Effector memory CD8-positive, alpha-beta T cell (primary cell): ENCODE measurements around the gene NDUFAF2.
"Not testable (repeated sequence)": the region's sequence is repeated elsewhere in the genome, so short reads cannot be mapped to it uniquely, and the experiment has no call there.

ENCODE experiments used
- ATAC-seq: fragments of 150-1000 bp; cut with Tn5 transposase; replicated peaks from 2 replicates; pipeline ENCODE4 v1.10.0; 2021; ENCODE audit warnings: mild to moderate bottlenecking, moderate library complexity
- DNase-seq, 3 experiments: peaks; one replicate each; pipeline ENCODE4 v3.0.0; 2021
- H3K27ac Mint-ChIP-seq, 2 donors: one replicate each; pipeline ENCODE4 v1.8.0; 2022; ENCODE audit warnings: mild to moderate bottlenecking in 2 of 2, mixed read lengths in 2 of 2, moderate library complexity in 2 of 2
- H3K27me3 Mint-ChIP-seq, 2 donors: one replicate each; pipeline ENCODE4 v1.8.0; 2022; ENCODE audit warnings: mixed read lengths in 2 of 2
- H3K36me3 Mint-ChIP-seq: one replicate; pipeline ENCODE4 v1.8.0; 2022; ENCODE audit warnings: mild to moderate bottlenecking, moderate library complexity, mixed read lengths; ENCODE audit not compliant: insufficient read depth
- H3K4me1 Mint-ChIP-seq, 2 donors: one replicate each; pipeline ENCODE4 v1.8.0; 2022; ENCODE audit warnings: low read depth in 2 of 2, mixed read lengths in 2 of 2
- H3K4me3 Mint-ChIP-seq, 2 donors: one replicate each; pipeline ENCODE4 v1.8.0; 2022; ENCODE audit warnings: mild to moderate bottlenecking in 2 of 2, mixed read lengths in 2 of 2, moderate library complexity in 2 of 2
- H3K9me3 Mint-ChIP-seq, 2 donors: one replicate each; pipeline ENCODE4 v1.8.0; 2022; ENCODE audit warnings: mixed read lengths in 2 of 2

The NDUFAF2 gene

GRCh38 chr5:60960591-60960990 lies 15.6 kb downstream of the NDUFAF2 start:
- DNase-seq = no peak
- no peak for ATAC-seq
- Mint-ChIP-seq H3K4me3 (no peak overlapping the region), H3K4me1 (peaks cover 10 to 14% of the 10 kb centered on the region in 2 donors), H3K27ac (no peak overlapping the region), H3K36me3 (no peaks in the 10 kb centered on the region), H3K9me3 (no peaks in the 10 kb centered on the region), H3K27me3 (no peaks in the 10 kb centered on the region)

GRCh38 chr5:60961685-60962084 lies 16.7 kb downstream of the NDUFAF2 start:
- Mint-ChIP-seq H3K27ac (no peak overlapping the region), H3K9me3 (no peaks in the 10 kb centered on the region), H3K27me3 (no peaks in the 10 kb centered on the region), H3K4me3 (no peak overlapping the region), H3K4me1 (peaks cover 10% of the 10 kb centered on the region in 2 donors), H3K36me3 (no peaks in the 10 kb centered on the region)
- ATAC-seq = no peak
- DNase-seq = no peak

- H3K36me3 Mint-ChIP-seq = no peaks in the 10 kb centered on the region
- H3K27ac Mint-ChIP-seq = no peak overlapping the region
- no peak overlapping the region for H3K4me3 Mint-ChIP-seq
- ATAC-seq (peak; percentile 29), DNase-seq (no peak)
- peaks cover 2 to 10% of the 10 kb centered on the region in 2 donors for H3K9me3 Mint-ChIP-seq
- H3K27me3 Mint-ChIP-seq = no peaks in the 10 kb centered on the region
- H3K4me1 Mint-ChIP-seq = peaks cover 7 to 26% of the 10 kb centered on the region in 2 donors
These were observed 27.2 kb downstream of the NDUFAF2 start for GRCh38 chr5:60972231-60972630.

- Mint-ChIP-seq H3K4me1 (peaks cover 12 to 16% of the 10 kb centered on the region in 2 donors), H3K9me3 (peaks cover 5 to 35% of the 10 kb centered on the region in 2 donors), H3K27ac (no peak overlapping the region), H3K4me3 (no peak overlapping the region), H3K27me3 (no peaks in the 10 kb centered on the region), H3K36me3 (peaks cover 2% of the 10 kb centered on the region)
- ATAC-seq (no peak), DNase-seq (no peak)
These were observed 33.1 kb downstream of the NDUFAF2 start for GRCh38 chr5:60977956-60978737.

GRCh38 chr5:60978968-60979367 lies 34.0 kb downstream of the NDUFAF2 start:
- DNase-seq = no peak
- H3K9me3 Mint-ChIP-seq = peaks cover 5 to 35% of the 10 kb centered on the region in 2 donors
- H3K36me3 Mint-ChIP-seq = peaks cover 2% of the 10 kb centered on the region
- H3K27ac Mint-ChIP-seq = no peak overlapping the region
- H3K4me3 Mint-ChIP-seq = no peak overlapping the region
- peaks cover 12% of the 10 kb centered on the region in 2 donors for H3K4me1 Mint-ChIP-seq
- no peaks in the 10 kb centered on the region for H3K27me3 Mint-ChIP-seq
- ATAC-seq = no peak

- no peak overlapping the region for H3K27ac Mint-ChIP-seq
- H3K4me1 Mint-ChIP-seq = peaks cover 1 to 9% of the 10 kb centered on the region in 2 donors
- no peak for ATAC-seq
- no peak for DNase-seq
- peaks cover 5 to 41% of the 10 kb centered on the region in 2 donors for H3K9me3 Mint-ChIP-seq
- H3K4me3 Mint-ChIP-seq = no peak overlapping the region
- no peaks in the 10 kb centered on the region for H3K27me3 Mint-ChIP-seq
- peaks cover 5% of the 10 kb centered on the region for H3K36me3 Mint-ChIP-seq
These were observed 35.5 kb downstream of the NDUFAF2 start for GRCh38 chr5:60980511-60980910.

GRCh38 chr5:60982127-60982526 lies 37.1 kb downstream of the NDUFAF2 start:
- not testable (repeated sequence) for H3K27ac Mint-ChIP-seq, DNase-seq, H3K36me3 Mint-ChIP-seq, H3K4me3 Mint-ChIP-seq, ATAC-seq, H3K27me3 Mint-ChIP-seq
- Mint-ChIP-seq H3K9me3 (peaks cover 5 to 55% of the 10 kb centered on the region in 2 donors), H3K4me1 (peaks cover 3 to 12% of the 10 kb centered on the region in 2 donors)

GRCh38 chr5:60989790-60990189 lies 44.8 kb downstream of the NDUFAF2 start:
- no peak overlapping the region for H3K27ac Mint-ChIP-seq
- no peaks in the 10 kb centered on the region for H3K27me3 Mint-ChIP-seq
- H3K36me3 Mint-ChIP-seq = peaks cover 3% of the 10 kb centered on the region
- ATAC-seq (no peak), DNase-seq (no peak)
- no peak overlapping the region for H3K4me3 Mint-ChIP-seq
- peaks cover 7 to 13% of the 10 kb centered on the region in 2 donors for H3K4me1 Mint-ChIP-seq
- peaks cover 3 to 26% of the 10 kb centered on the region in 2 donors for H3K9me3 Mint-ChIP-seq

GRCh38 chr5:60992871-60993270 lies 47.9 kb downstream of the NDUFAF2 start:
- H3K9me3 Mint-ChIP-seq = peaks cover 0 to 3% of the 10 kb centered on the region in 2 donors
- no peak for DNase-seq
- peaks cover 8 to 18% of the 10 kb centered on the region in 2 donors for H3K4me1 Mint-ChIP-seq
- ATAC-seq = no peak
- H3K4me3 Mint-ChIP-seq = no peak overlapping the region
- no peaks in the 10 kb centered on the region for H3K36me3 Mint-ChIP-seq
- no peaks in the 10 kb centered on the region for H3K27me3 Mint-ChIP-seq
- H3K27ac Mint-ChIP-seq = no peak overlapping the region

- Mint-ChIP-seq H3K36me3 (no peaks in the 10 kb centered on the region), H3K27me3 (no peaks in the 10 kb centered on the region), H3K9me3 (peaks cover 0 to 2% of the 10 kb centered on the region in 2 donors), H3K4me3 (no peak overlapping the region), H3K4me1 (peaks cover 8 to 18% of the 10 kb centered on the region in 2 donors), H3K27ac (no peak overlapping the region)
- DNase-seq (no peak), ATAC-seq (no peak)
These were observed 48.4 kb downstream of the NDUFAF2 start for GRCh38 chr5:60993425-60993824.

- H3K27me3 Mint-ChIP-seq = no peaks in the 10 kb centered on the region
- H3K4me1 Mint-ChIP-seq = peaks cover 8 to 18% of the 10 kb centered on the region in 2 donors
- ATAC-seq = no peak
- no peak overlapping the region for H3K4me3 Mint-ChIP-seq
- DNase-seq = no peak
- no peak overlapping the region for H3K27ac Mint-ChIP-seq
- H3K36me3 Mint-ChIP-seq = no peaks in the 10 kb centered on the region
- H3K9me3 Mint-ChIP-seq = peaks cover 0 to 2% of the 10 kb centered on the region in 2 donors
These were observed 49.0 kb downstream of the NDUFAF2 start for GRCh38 chr5:60993875-60994571.

- Mint-ChIP-seq H3K4me1 (peaks cover 9 to 21% of the 10 kb centered on the region in 2 donors), H3K9me3 (no peaks in the 10 kb centered on the region), H3K27ac (no peak overlapping the region), H3K36me3 (no peaks in the 10 kb centered on the region), H3K4me3 (no peak overlapping the region), H3K27me3 (no peaks in the 10 kb centered on the region)
- no peak for DNase-seq
- no peak for ATAC-seq
These were observed 51.4 kb downstream of the NDUFAF2 start for GRCh38 chr5:60996368-60996767.

GRCh38 chr5:60997721-60998120 lies 52.7 kb downstream of the NDUFAF2 start:
- Mint-ChIP-seq H3K36me3 (no peaks in the 10 kb centered on the region), H3K4me3 (no peak overlapping the region), H3K9me3 (no peaks in the 10 kb centered on the region), H3K27ac (no peak overlapping the region), H3K27me3 (no peaks in the 10 kb centered on the region), H3K4me1 (peaks cover 9 to 17% of the 10 kb centered on the region in 2 donors)
- DNase-seq (no peak), ATAC-seq (no peak)

- Mint-ChIP-seq H3K4me1 (peaks cover 3 to 9% of the 10 kb centered on the region in 2 donors), H3K4me3 (no peak overlapping the region), H3K36me3 (no peaks in the 10 kb centered on the region), H3K27me3 (no peaks in the 10 kb centered on the region), H3K9me3 (no peaks in the 10 kb centered on the region), H3K27ac (no peak overlapping the region)
- no peak for ATAC-seq
- DNase-seq = no peak
These were observed 55.9 kb downstream of the NDUFAF2 start for GRCh38 chr5:61000887-61001286.
